ENCODE measurements around the gene KCNA10. TPM values are rescaled to one million over a fixed set of nuclear protein-coding genes. Genes with fewer than 3 reads are reported as not detected.

The KCNA10 gene
- total RNA-seq, 4 donors from 2014 or later = not detected

DNA sequence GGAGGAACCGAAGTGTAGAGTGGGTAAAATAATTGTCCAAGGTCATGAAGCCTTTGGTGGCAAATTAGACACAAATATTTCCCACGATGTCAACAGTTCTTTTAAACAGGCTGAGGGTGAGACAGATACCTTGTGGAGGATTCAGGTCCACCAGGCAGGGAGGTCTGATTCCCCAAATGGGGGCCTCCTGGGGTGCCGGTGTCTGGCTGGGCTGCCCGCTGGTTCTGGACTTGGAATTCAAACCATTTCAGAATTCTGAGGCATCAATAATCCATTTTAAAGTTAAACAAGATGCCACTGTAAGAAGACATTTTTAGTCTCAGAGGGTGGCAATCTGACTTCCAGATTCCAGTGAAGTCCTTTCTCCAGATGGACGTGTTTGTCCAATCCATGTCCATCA is 15.5 kb downstream of the KCNA10 start:
- H3K9me3 ChIP-seq = no peaks in the 10 kb centered on the region
- TF ChIP-seq, protein P1, sequence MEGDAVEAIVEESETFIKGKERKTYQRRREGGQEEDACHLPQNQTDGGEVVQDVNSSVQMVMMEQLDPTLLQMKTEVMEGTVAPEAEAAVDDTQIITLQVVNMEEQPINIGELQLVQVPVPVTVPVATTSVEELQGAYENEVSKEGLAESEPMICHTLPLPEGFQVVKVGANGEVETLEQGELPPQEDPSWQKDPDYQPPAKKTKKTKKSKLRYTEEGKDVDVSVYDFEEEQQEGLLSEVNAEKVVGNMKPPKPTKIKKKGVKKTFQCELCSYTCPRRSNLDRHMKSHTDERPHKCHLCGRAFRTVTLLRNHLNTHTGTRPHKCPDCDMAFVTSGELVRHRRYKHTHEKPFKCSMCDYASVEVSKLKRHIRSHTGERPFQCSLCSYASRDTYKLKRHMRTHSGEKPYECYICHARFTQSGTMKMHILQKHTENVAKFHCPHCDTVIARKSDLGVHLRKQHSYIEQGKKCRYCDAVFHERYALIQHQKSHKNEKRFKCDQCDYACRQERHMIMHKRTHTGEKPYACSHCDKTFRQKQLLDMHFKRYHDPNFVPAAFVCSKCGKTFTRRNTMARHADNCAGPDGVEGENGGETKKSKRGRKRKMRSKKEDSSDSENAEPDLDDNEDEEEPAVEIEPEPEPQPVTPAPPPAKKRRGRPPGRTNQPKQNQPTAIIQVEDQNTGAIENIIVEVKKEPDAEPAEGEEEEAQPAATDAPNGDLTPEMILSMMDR (IDR thresholded peaks at IDR 0.05) = no peak
- TF ChIP-seq POLR2A (IDR thresholded peaks at IDR 0.05) (no peak), POLR2AphosphoS5 (IDR thresholded peaks at IDR 0.05) (no peak), EP300 (IDR thresholded peaks at IDR 0.05; ENCODE audit: low read depth) (no peak)
- H3K4me3 ChIP-seq = no peak overlapping the region
- H3K27ac ChIP-seq = no peak overlapping the region
- no peak for DNase-seq
- in situ Hi-C loops (cut with MboI; ENCODE audit: low pct_ligation_motif_present in 1 of 4, low pct_unique_long_range_greater_than_20kb in 1 of 4, low sequenced_read_pairs in 3 of 4) = no loop called here
- WGBS, 2 donors (ENCODE audit: low coverage in 1 of 2) = 79 to 81% methylated on average over 3 to 5 of the region's 5 CpGs
- no peaks in the 10 kb centered on the region for H3K4me1 ChIP-seq
- intact Hi-C loops (cut with DNase I; ENCODE audit: low total_unique reads) = no loop called here
- no peaks in the 10 kb centered on the region for H3K36me3 ChIP-seq
- no peaks in the 10 kb centered on the region for H3K27me3 ChIP-seq

DNA sequence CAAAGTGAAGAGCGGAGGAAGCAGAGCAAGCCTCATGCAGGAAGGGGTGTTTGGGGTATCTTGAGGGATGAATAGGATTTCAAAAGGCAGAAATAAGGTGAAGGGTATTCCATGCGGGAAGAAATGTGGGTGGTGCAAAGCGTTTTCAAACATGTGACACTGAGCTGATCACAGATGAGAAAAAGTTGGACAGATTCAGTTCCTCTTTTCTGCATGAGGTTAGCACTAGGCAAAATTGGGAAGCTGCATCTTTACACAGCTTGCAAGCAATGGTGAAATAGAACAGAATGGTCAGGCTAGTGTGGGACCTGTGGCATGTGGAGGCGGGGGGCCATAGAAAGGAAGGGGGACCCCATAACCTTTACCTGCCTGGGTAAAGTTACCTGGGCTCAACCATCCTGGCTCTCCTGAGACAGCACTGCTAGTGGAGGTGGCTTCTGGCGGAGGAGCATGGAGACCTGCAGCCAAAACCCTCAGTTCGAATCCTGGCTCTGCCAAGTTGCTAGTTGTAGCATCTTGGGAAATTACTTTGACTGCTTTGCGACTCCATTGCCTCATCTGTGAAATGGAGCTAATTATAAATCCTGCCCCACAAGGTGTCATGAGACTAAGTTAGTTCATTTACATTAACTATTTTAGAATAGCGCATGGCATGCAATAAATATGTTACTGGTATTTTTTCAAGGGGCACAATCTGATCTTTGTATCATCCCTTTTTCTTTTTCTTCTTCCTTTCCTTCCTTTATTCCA is 16.4 kb downstream of the KCNA10 start:
- 50 to 73% methylated on average over 4 to 8 of the region's 8 CpGs for WGBS, 2 donors (ENCODE audit: low coverage in 1 of 2)
- Histone ChIP-seq H3K27me3 (no peaks in the 10 kb centered on the region), H3K36me3 (no peaks in the 10 kb centered on the region), H3K4me3 (no peak overlapping the region), H3K9me3 (no peaks in the 10 kb centered on the region), H3K4me1 (no peaks in the 10 kb centered on the region), H3K27ac (no peak overlapping the region)
- TF ChIP-seq, protein P1 (IDR thresholded peaks at IDR 0.05) = no peak
- TF ChIP-seq EP300 (IDR thresholded peaks at IDR 0.05; ENCODE audit: low read depth) (no peak), POLR2AphosphoS5 (IDR thresholded peaks at IDR 0.05) (no peak), POLR2A (IDR thresholded peaks at IDR 0.05) (no peak)
- no peak for DNase-seq
- intact Hi-C loops (cut with DNase I; ENCODE audit: low total_unique reads) = no loop called here
- in situ Hi-C loops (cut with MboI; ENCODE audit: low pct_ligation_motif_present in 1 of 4, low pct_unique_long_range_greater_than_20kb in 1 of 4, low sequenced_read_pairs in 3 of 4) = no loop called here

DNA sequence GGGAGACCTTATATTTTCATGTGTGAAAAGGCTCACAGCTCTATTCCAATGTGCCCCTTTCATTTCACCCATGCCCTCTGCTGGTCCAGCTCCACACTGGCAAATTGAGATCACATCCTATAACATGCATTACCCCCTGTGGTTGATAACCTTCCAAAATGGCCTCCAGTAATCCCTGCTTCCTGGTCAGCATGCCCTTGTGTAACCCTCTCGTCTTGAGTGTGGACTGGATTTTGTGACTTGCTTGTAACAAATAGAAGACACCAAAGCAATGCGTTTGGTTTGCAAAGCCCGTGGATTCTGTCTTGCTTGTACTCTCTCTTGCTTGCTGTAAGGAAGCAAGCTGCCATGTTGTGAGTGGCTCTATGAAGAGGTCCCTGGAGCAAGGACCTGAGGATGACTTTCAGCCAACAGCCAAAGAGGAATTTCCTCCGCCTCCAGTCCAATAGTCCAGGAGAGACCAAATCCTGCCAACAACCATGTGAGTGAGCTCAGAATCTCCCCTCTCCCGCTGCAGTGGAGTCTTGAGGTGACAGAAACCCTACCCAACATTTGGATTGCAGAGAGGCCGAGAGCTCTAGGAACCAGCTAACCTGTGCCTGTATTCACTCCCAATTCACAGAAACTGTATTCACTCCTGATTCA is 17.4 kb downstream of the KCNA10 start:
- intact Hi-C loops (cut with DNase I; ENCODE audit: low total_unique reads) = no loop called here
- WGBS, 2 donors (ENCODE audit: low coverage in 1 of 2) = 88% methylated on average over 6 of the region's 6 CpGs; no CpG with 5 or more reads in 1 of the 2 donors
- DNase-seq = no peak
- Histone ChIP-seq H3K4me1 (no peaks in the 10 kb centered on the region), H3K27ac (no peak overlapping the region), H3K4me3 (no peak overlapping the region), H3K27me3 (no peaks in the 10 kb centered on the region), H3K36me3 (no peaks in the 10 kb centered on the region), H3K9me3 (no peaks in the 10 kb centered on the region)
- TF ChIP-seq, protein P1 (IDR thresholded peaks at IDR 0.05) = no peak
- TF ChIP-seq EP300 (IDR thresholded peaks at IDR 0.05; ENCODE audit: low read depth) (no peak), POLR2A (IDR thresholded peaks at IDR 0.05) (no peak), POLR2AphosphoS5 (IDR thresholded peaks at IDR 0.05) (no peak)
- in situ Hi-C loops (cut with MboI; ENCODE audit: low pct_ligation_motif_present in 1 of 4, low pct_unique_long_range_greater_than_20kb in 1 of 4, low sequenced_read_pairs in 3 of 4) = no loop called here

DNA sequence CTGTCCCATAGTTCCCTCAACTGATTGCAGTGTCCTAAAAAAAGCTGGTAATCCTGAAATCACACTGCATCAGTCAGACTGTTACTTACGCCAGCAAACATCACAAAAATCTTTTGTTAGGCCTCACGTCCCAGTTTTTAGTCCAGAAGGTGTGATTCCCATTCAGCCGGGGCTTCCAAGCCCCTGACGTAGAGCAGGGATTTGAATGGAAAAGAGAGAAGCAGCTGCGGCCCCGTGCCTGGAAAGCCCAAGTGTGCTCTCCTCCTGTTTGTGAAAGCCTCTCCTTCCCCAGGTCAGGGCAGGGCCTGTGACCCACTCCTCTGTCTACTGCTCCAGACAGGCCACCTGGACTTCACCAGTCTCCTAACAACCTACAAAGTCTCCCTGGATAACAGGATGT is 20.7 kb downstream of the KCNA10 start:
- H3K4me3 ChIP-seq = no peak overlapping the region
- no peaks in the 10 kb centered on the region for H3K36me3 ChIP-seq
- intact Hi-C loops (cut with DNase I; ENCODE audit: low total_unique reads) = no loop called here
- H3K9me3 ChIP-seq = no peaks in the 10 kb centered on the region
- H3K27ac ChIP-seq = no peak overlapping the region
- in situ Hi-C loops (cut with MboI; ENCODE audit: low pct_ligation_motif_present in 1 of 4, low pct_unique_long_range_greater_than_20kb in 1 of 4, low sequenced_read_pairs in 3 of 4) = no loop called here
- whole genome bisulfite sequencing, 2 donors (ENCODE audit: low coverage in 1 of 2) = 74 to 78% methylated on average over 4 to 6 of the region's 6 CpGs
- no peaks in the 10 kb centered on the region for H3K4me1 ChIP-seq
- DNase-seq = no peak
- TF ChIP-seq POLR2AphosphoS5 (IDR thresholded peaks at IDR 0.05) (no peak), POLR2A (IDR thresholded peaks at IDR 0.05) (no peak), EP300 (IDR thresholded peaks at IDR 0.05; ENCODE audit: low read depth) (no peak)
- TF ChIP-seq, protein P1 (IDR thresholded peaks at IDR 0.05) = no peak
- H3K27me3 ChIP-seq = no peaks in the 10 kb centered on the region

All from transverse colon (tissue), 4 donors.